ENCODE results near the gene STK4. TPM values are rescaled to one million over a fixed set of nuclear protein-coding genes. Genes with fewer than 3 reads are reported as not detected.

The STK4 gene
- total RNA-seq, 2 donors from 2014 or later, result 28.9 to 29.9 TPM

GRCh38 chr20:44943828-44944227 lies 22.5 kb upstream of the STK4 start:
- intact Hi-C loops (cut with DNase I), result no loop called here
- DNase-seq, result no peak
- Histone ChIP-seq H3K9me3 (no peaks in the 10 kb centered on the region), H3K9ac (ENCODE audit: low read depth in 2 of 2, low read length in 2 of 2) (no peak overlapping the region), H3K4me1 (no peaks in the 10 kb centered on the region), H3K27ac (no peak overlapping the region), H3K36me3 (peaks cover 21% of the 10 kb centered on the region), H3K27me3 (no peaks in the 10 kb centered on the region), H3K4me3 (no peak overlapping the region)
- TF ChIP-seq CTCF (IDR thresholded peaks at IDR 0.05), result no peak

- H3K36me3 ChIP-seq, result peaks cover 21% of the 10 kb centered on the region
- intact Hi-C loops (cut with DNase I), result no loop called here
These were observed 21.1 kb upstream of the STK4 start for GRCh38 chr20:44945261-44945660.

GRCh38 chr20:44946271-44946852 lies 19.9 kb upstream of the STK4 start:
- Histone ChIP-seq H3K4me1 (no peaks in the 10 kb centered on the region), H3K4me3 (no peak overlapping the region), H3K27ac (no peak overlapping the region), H3K9ac (ENCODE audit: low read depth in 2 of 2, low read length in 2 of 2) (no peak overlapping the region), H3K27me3 (no peaks in the 10 kb centered on the region), H3K9me3 (no peaks in the 10 kb centered on the region), H3K36me3 (peaks cover 21% of the 10 kb centered on the region)
- intact Hi-C loops (cut with DNase I), result no loop called here
- DNase-seq, result no peak
- TF ChIP-seq CTCF (IDR thresholded peaks at IDR 0.05), result no peak

More at GRCh38 chr20:44945261-44945660, 21.1 kb upstream of the STK4 start:
- Histone ChIP-seq H3K9me3 (no peaks in the 10 kb centered on the region), H3K4me3 (no peak overlapping the region), H3K4me1 (no peaks in the 10 kb centered on the region), H3K9ac (ENCODE audit: low read depth in 2 of 2, low read length in 2 of 2) (no peak overlapping the region), H3K27ac (no peak overlapping the region), H3K27me3 (no peaks in the 10 kb centered on the region)
- DNase-seq, result no peak
- no peak for TF ChIP-seq CTCF (IDR thresholded peaks at IDR 0.05)

- intact Hi-C loops (cut with DNase I), result no loop called here
- no peak for TF ChIP-seq CTCF (IDR thresholded peaks at IDR 0.05)
- H3K36me3 ChIP-seq, result peaks cover 14% of the 10 kb centered on the region
These were observed 18.2 kb upstream of the STK4 start for GRCh38 chr20:44948107-44948506.

GRCh38 chr20:44948513-44948912 lies 17.8 kb upstream of the STK4 start:
- no peak for TF ChIP-seq CTCF (IDR thresholded peaks at IDR 0.05)
- Histone ChIP-seq H3K9me3 (no peaks in the 10 kb centered on the region), H3K4me3 (no peak overlapping the region), H3K27ac (no peak overlapping the region), H3K4me1 (no peaks in the 10 kb centered on the region), H3K27me3 (no peaks in the 10 kb centered on the region), H3K36me3 (peaks cover 13% of the 10 kb centered on the region), H3K9ac (ENCODE audit: low read depth in 2 of 2, low read length in 2 of 2) (no peak overlapping the region)
- intact Hi-C loops (cut with DNase I), result no loop called here
- DNase-seq, result no peak

More at GRCh38 chr20:44948107-44948506, 18.2 kb upstream of the STK4 start:
- Histone ChIP-seq H3K4me3 (no peak overlapping the region), H3K9ac (ENCODE audit: low read depth in 2 of 2, low read length in 2 of 2) (no peak overlapping the region), H3K4me1 (no peaks in the 10 kb centered on the region), H3K27me3 (no peaks in the 10 kb centered on the region), H3K27ac (no peak overlapping the region), H3K9me3 (no peaks in the 10 kb centered on the region)
- no peak for DNase-seq

Measured in colonic mucosa (tissue), 4 donors.